GM18951 (cell line): ENCODE measurements around the gene KCTD17.

Experiments used
- POLR2A ChIP-seq: IDR thresholded peaks from 4 replicates; pipeline ENCODE4 v1.6.1; 2011; ENCODE audit warnings: mild to moderate bottlenecking; ENCODE audit not compliant: insufficient read length, insufficient read depth; ENCODE audit errors: extremely low read depth
- in situ Hi-C: fragments of 300-500 bp; cut with MboI; formaldehyde crosslinking; loops from one replicate; pipeline ENCODE4 v1.12.0; 2022; ENCODE audit warnings: low sequenced_read_pairs, mixed read lengths, inconsistent platforms; ENCODE audit not compliant: unreplicated experiment

The KCTD17 gene

DNA sequence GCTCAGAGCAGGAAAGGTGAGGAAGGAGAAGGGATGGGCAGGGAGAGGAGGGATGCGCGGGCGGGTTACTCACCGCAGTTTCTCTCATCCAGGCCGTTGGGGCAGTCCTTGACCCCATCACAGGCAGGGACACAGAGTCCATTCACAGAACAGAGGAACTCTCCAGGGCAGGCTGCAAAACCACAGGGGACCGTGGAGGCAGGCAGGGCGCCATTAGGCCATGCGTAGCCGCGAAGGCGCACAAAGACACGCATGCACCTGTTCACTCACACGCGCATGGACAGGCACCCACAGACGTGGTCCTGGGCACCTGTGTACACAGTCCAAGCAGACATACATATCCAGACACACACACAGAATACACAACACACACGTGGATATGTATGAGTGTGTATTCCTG, 23.0 kb downstream of the KCTD17 start:
- in situ Hi-C loops: no loop called here
- no peak for TF ChIP-seq POLR2A

DNA sequence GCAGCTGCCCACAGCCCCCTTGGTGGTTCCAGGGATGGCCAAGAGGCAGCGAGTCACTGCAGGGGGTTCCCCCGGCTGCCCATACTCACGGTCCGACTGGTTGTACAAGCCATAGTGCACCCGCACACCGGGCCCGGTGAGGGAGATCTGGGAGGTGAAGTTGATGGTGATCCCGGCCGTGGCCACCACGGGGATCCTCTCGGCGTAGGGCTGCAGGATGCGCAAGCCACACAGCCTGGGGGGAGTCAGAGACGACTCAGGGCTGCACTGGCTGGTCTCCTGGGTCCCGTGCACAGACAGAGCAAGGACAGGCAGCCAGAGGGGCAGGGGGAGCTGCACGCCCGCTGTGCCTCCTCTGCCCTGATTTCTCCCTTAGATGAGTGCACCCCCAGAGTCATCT, 23.5 kb downstream of the KCTD17 start:
- in situ Hi-C loops: no loop called here
- TF ChIP-seq POLR2A: no peak

DNA sequence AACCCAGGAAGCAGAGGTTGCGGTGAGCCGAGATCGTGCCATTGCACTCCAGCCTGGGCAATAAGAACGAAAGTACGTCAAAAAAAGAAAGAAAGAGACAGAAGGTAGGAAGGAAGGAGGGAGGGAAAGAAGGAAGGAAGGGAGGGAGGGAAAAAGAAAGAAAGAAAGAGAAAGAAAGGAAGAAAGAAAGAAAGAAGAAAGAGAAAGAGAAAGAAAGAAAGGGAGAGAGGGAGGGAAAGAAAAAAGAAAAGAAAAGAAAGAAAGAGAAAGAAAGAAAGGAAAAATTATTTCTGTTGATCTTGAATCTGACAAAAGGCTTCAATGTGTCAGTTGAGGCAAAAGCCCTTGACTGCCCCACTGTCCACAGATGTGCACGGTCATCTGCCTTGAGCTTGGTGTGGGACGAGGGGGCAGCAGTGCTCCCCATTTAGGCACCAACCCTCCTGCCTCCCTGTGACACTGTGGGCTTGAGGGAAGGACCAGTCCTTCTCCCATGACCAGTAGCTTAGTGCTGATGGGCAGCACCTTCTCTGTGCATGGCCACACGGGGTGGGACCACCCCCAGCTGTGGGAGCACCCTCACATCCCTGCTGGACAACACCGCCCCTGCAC, 24.4 kb downstream of the KCTD17 start:
- no peak for TF ChIP-seq POLR2A

DNA sequence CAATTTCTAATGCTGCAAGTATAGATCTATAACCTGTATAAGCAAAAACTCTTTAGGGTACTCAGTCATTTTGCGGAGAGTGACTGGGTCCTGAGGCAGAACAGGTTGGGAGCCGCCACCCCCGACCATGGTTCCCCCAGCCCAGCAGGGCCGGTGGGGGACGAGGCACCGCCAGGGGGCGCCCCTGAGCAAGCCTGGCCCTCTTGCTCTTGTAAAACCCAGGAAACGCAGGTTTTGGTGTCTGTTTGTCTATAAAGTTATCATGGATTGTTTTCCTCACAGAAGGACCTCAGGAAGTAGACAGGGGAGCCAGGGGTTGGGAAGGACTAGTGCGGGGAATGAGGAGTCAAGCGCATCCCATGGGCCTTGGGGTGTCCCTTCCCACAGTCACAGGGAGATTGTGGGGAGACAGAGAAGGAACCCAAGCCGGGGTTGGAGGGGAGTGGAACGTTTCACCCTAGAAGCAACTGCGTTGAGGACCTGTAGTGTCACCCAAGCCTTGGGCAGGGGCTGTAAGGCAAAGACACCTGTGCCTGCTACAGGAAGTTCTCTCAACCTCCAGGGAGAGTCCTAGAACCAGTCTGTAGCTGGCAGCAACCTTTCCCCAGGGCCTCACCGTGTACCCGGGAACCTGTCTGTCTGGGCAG, 26.4 kb downstream of the KCTD17 start:
- in situ Hi-C loops: no loop called here
- TF ChIP-seq POLR2A: no peak

More for the DNA sequence above, 24.4 kb downstream of the KCTD17 start:
- in situ Hi-C loops: no loop called here

DNA sequence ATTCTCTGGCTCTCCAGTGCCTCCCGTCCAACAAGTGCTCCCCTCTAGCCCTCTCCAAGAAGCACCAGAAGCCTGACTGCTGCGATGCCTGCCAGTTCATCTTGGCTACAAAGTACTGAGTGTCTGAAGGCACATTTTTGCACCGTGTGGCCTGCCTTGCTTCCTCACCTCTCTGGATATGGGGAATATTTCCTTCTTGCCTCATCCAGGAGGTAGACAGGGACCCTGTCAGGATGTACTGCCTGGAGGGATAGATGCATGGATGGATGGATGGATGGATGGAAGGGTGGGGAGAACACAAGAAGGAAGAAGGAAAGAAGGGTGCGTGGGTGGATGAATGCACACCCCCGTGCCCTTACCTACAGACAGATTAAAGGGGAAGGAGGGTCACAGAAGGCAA, 27.6 kb downstream of the KCTD17 start:
- no peak for TF ChIP-seq POLR2A
- in situ Hi-C loops: no loop called here

DNA sequence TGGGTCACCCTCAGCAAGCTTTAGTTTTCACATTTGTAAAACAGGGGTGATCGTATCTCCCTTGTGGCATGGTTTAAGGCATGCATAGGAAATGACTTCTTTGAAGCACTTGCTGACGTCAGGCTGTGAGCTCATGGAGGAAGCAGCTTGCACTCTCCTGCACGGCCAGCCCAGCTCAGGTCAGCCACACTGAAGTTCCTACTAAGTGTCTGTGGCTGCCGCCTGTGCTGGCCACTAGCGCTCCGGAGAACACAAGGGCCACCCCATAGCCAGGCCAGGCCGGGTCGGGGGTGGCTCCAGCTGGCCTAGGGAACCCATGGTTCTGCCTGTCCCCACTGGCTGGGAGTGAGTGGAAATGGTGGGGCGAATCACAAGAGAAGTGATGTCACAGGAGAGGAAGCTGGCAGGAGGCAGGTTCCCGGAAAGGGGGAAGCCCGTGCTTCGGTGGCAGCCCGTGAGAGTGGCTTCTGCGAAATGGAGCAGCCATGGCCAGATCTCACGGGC, 28.2 kb downstream of the KCTD17 start:
- in situ Hi-C loops: no loop called here
- TF ChIP-seq POLR2A: no peak

DNA sequence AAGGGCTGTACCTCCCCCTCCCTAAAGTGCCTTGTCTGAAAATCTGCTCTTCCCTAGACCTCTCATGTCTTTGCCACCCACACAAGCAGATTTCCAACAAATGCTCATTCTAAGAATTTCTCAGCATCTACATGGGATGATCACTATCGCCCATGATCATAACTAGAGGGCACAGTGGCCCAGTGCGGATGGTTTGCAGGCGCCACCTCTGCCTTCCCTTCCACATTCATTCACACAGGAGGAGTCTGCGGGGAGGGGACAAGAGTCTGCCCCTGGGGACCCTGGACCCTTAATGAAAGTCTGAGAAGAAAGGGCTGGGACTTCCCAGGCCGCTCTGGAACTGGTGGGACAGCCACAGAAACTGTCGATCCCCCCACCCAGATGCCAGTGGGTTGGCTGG, 28.9 kb downstream of the KCTD17 start:
- in situ Hi-C loops: no loop called here
- no peak for TF ChIP-seq POLR2A

DNA sequence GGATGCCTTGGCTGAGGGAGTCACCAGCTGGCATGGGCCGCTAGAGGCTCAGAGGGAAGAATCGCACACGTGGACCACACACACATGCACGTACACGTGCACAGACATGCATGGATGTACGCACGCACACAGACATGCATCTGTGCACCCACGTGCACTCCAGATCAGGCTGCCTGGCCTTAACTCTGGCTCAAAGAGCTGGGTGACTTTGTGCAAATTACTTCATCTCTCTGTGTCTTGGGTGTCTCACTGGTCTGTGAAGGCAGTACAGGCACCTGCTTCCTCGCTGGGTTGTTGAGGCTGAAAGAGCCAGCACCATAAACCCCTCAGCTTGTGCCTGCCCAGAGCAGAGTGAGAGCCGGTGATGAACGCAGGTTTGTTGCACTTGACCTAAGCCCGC, 29.3 kb downstream of the KCTD17 start:
- TF ChIP-seq POLR2A: no peak
- in situ Hi-C loops: no loop called here

DNA sequence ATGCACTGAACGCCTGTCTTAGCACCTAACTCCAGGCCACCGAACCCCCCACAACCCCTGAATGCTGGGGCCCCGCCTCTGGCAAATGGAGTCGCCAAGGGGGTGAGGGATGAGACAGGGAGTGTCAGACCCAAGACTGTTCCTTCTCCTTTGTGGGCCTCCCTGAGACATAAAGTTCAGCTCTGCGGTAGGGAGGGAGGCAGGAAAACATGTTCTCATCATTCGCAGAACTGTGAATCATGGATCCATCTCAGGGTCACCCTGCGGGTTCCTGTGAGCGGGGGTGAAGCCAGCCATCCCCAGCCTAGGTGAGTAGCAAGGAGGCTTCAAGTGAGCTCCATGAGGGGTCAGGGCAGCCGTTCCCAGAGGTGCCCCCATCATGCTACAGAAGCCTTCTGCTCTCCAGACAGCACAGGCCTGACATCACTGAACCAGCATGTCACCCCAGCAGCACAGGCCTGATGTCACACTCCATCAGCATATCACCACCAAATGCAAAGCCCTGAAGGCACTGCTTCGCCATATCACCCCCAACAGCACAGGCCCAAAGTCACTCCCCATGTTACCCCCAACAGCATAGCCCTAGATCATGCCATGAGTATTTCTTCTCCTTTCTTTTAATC, 30.8 kb downstream of the KCTD17 start:
- in situ Hi-C loops: no loop called here
- TF ChIP-seq POLR2A: no peak

DNA sequence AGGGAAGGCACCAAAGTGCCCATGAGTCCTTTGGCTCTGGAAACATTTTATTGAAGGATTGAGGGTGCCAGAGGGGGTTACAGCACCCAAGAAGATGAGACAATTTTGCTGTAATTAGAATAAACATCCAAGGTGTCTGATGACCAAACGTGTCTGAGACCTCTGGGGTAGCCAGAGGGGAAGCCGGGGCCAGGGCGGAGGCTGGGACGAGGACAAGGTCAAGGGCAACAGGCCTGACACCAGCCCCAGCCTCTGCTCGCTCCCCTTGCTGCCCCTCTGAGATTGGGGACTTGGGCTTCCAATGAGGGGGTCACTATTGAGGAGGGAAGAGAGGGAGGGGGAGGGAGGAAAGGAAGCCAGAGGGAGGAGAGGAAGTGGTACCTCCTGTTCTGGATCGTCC, 32.4 kb downstream of the KCTD17 start:
- in situ Hi-C loops: no loop called here
- no peak for TF ChIP-seq POLR2A

DNA sequence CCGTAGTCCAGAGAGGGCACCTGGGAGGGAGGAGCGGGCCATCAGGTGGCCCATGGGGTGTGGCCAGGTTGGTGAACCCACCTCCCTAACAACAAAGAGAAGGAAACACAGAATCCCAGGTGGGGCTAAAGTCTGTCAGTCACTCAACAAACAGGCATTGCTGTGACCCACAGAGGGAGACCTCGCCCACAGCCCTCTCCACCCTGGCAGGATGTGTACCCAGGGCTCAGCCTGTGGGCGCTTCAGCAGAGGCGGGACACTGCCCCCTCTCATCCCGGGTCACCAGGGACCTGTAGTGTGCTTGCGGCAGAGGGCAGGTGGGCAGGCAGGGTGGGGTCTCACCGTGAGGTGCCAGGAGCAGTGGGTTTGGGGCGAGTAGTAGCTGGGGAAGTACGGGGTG, 32.8 kb downstream of the KCTD17 start:
- in situ Hi-C loops: no loop called here
- no peak for TF ChIP-seq POLR2A

DNA sequence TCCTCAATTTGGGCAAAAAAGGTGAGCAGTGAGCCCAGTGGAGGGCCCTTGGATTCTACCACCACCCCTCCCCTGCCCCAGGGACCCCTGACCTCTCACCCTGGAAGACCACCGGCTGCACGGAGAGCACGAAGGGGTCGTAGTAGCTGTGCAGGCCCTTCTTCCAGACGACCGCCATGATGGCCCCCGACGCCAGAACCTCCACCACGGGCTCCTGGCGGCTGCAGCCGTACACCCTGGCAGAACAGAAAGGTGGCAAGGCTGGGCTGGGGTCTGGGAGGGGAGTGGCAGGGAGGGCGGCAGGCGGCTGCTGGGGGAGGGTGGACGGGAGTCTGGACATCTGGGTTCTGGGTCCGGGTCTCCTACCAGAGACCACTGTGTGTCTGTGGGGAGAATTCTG, 34.6 kb downstream of the KCTD17 start:
- no peak for TF ChIP-seq POLR2A
- in situ Hi-C loops: no loop called here

DNA sequence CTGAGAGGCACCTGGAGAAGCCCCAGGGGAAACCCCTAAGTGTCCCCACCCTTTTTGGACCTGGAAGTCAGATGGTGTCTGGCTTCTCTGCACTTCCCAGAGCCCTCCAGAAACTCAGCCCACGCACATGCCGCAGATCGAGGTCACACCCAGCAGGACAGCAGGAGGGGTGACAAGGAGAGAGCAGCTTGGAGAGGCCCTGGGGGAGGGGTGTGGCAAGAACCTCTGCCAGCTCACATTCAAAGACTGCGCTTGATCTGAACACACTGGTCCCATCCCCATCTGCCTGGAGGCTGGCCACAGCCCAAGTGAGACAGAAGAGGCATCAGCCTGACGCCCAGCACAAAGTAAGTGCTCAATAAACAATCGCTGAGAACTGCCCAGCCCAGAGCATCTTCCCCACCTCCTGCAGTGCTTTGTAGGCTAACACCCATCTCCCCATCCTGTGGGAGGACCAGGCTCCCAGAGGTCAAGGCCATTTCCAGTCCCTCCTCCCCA, 36.6 kb downstream of the KCTD17 start:
- no peak for TF ChIP-seq POLR2A
- in situ Hi-C loops: no loop called here
